Measurements from ENCODE around the gene PDE2A.
"Not testable (repeated sequence)": the region's sequence is repeated elsewhere in the genome, so short reads cannot be mapped to it uniquely, and the experiment has no call there.

PDE2A gene

DNA sequence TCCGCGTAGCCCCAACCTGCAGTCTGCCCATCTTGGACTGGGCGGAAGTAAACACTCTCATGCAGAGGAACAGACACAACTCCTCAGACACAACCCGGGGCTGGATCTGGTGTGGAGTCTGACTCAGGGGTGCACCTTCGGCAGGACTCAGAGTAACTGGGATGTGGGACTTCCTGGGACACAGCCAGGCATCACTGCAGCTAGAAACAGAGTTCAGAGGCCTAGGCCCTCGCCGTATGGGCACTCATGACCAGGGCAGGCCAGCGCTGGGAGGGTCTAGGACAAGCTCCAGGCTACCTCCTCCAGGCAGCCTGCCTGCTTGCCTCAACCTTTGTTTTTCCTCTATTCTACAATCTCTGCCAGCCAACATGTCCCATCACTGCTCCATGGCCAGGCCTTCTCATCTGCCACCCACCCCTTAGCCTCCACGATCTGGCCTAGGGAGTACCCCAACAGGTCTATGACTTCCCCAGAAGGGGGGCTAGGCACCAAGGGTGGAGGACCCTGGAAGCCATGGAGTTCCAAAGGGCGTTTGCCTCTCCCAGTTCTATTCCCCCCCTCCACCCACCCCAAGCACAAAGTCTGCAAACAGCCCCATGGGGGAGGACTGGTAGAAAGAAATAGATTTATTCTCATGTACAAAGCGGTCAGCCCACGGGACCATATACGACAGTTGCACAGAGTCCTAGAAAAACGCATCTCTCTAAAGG is 98.5 kb downstream of the PDE2A start:
- no peak for DNase-seq (ENCODE audit: low read depth)

DNA sequence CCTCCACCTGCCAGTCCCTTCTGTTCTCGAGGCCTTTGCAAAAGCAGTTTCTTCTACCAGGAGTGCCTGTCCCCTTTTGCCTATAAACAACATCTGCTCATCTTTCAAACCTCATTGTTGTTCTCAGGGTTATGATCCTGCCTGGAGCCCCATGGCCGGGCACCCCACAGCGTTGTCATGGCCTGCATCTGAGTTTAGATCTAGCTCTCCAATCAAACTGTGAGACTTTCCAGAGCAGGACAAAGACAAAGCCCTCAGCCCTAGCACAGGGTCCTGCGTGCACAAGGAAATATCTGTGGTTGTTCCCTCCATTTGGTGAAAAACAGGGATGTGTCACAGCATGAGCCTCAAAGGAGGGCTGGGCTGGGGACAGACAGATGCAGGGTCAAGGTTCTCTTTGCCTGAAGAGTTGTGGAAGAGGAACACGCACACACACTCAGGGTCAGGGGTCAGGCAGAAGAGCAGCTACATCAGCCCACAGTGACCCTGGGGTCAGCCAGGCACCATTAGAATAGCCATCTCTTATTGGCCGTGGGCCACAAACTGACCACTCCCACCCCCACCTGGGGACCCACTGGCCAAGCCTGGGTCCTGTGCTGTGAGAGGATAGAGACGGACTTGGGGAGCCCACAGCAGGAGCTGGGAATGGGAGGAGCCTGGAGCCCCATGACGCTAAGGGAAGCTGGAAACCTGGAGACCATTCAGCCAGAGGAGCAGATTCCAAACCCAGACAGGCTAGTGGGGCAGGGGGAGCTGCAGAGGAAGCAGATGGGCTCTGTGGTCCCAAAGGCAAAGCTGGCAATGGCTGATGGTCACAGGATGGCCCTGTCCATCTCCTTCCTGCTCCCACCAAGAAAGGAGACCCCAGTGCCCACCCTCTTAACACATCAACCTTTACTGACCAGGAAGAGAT is 99.4 kb downstream of the PDE2A start:
- DNase-seq (ENCODE audit: low read depth) = no peak

DNA sequence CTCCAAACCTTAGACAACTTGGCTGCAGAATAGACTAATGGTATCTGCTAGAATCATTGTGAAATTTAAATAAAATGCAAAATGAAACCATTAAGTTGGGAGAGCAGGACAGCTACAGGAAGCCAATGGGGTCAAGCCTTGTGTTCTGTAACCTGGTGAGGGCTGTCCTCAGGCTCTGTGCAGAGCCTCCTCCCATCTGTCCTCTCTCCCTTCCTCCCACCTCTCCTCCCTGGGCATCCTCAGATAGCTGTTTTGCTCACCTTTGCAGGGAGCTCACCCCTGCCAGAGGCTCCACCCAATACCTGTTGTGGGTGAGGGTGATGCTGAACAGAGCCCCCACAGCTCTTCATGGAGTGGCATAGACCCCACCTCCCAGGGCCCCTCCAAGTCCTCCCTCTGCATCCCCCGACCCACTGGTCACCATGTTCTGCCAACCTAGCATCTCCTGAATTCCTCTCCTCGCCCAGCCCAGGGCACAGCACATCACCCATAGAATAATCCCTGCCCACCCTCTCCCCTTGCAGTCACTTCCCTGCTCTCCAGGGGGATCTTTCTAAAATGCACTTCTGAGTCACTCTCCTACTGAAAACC is 100.3 kb downstream of the PDE2A start:
- no peak for DNase-seq (ENCODE audit: low read depth)

GRCh38 chr11:72573072-72573854 is 101.0 kb downstream of the PDE2A start:
- no peak for DNase-seq (ENCODE audit: low read depth)

GRCh38 chr11:72572540-72572939 is 101.7 kb downstream of the PDE2A start:
- DNase-seq (ENCODE audit: low read depth) = not testable (repeated sequence)

DNA sequence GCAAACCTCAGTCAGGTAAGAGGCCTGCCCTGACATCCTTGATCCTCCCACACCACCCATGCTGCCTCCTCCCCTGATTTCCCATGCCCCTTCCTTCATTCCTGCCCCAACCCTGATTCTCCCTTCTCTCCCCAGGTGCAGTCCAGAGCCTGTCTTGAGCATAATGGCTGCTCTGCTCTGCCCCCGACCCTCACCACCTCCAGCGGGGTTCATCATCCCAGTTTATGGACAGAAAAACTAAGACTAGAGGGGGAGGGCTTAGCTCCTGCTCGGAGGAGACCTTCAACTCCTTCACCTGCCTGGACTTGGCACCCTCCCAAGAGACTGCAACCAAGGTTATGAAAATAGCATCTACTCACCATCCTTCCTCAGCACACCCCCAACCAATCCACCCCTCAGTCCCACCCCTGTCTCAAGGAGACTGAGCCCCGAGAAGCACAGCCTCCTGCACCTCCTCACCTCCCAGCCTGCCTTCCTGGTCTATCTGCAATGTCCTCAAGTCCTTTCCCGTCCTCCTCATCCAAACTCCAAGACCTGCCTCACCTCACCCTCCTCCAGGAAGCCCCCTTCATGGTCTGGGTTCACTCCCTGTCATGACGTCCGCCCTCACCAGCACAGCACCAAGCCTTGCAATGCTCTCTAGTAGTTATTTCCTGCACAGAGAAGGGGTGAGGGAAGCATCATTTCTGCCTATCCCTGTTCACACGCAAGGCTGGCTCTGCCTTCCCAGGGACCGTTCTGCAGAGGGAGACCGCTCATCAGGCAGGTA is 103.1 kb downstream of the PDE2A start:
- DNase-seq (ENCODE audit: low read depth) = no peak

DNA sequence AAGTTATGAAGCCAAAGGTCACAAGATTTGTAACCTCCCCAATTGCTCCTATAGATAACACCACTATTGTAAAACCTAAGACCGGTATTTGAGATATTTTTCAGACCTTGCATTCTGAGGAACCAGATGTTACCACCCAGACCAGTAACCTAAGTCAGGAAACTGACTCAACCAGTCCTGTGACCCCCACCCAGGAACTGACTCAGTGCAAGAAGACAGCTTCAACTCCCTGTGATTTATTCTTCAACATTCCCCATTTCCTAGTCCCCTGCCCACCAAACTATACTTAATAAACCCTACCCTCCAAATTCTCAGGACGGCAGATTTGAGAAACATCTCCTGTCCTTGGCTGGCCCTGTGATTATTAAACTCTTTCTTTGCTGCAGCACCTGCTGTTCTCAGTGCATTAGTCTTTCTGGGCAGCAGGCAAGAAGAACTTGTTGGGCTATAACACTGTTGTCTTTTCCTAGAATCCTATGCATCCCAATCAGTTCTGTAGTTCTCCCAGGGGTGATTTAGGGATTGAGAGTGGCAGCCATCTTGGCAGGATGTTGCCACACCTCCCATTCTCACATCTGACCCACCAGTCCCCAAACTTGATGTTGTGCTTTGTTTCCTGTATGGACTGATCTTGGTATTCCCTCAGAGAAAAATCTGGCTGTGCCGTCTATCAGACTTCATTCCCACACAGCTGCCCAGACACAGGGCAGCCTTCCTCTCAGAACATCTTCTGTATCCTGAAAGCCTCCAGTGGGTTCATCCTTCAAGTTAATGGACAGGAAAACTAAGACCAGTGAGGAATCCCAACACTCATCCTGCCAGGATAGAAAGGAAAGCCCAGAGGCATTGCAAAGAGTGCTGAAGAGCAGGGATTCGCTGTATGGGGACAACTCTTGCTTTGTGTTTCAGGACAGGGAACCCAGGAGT is 104.0 kb downstream of the PDE2A start:
- DNase-seq (ENCODE audit: low read depth) = no peak

- DNase-seq (ENCODE audit: low read depth) = no peak
Measured at GRCh38 chr11:72568861-72569260, 105.4 kb downstream of the PDE2A start.

GRCh38 chr11:72562431-72562830 is 111.8 kb downstream of the PDE2A start:
- DNase-seq (ENCODE audit: low read depth) = no peak

DNA sequence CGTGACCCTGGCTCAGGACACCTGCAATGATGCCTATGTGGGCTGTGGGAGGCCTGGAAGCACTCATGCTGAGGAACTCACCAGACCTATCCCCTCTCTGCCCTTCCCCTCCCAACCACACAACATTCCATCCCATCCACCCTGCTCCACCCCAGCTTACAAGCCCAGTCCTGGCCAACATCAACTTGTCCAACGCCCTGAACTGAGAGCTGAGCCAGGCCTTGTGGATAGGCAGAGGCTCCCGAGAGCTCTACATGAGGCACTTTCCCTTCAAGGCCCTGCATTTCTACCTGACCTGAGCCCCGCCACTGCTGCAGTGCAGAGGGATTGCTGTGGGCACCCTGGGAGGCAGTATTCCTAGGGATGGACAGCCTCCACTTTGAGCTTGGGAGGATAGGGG is 112.4 kb downstream of the PDE2A start:
- DNase-seq (ENCODE audit: low read depth) = no peak

GRCh38 chr11:72560864-72561263 is 113.4 kb downstream of the PDE2A start:
- DNase-seq (ENCODE audit: low read depth) = not testable (repeated sequence)

- no peak for DNase-seq (ENCODE audit: low read depth)
Measured at GRCh38 chr11:72556433-72556832, 117.8 kb downstream of the PDE2A start.

DNA sequence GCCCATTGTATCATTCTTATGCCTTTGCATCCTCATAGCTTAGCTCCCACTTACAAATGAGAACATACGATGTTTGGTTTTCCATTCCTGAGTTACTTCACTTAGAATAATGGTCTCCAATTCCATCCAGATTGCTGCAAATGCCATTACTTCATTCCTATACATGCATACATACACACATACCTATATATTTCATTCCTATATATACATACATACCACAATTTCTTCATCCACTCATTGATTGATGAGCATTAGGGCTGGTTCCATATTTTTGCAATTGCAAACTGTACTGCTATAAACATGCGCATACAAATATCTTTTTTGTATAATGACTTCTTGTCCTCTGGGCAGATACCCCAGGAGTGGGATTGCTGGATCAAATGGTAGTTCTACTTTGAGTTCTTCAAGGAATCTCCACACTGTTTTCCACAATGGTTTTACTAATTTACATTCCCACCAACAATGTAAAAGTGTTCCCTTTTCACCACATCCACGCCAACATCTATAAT is 119.2 kb downstream of the PDE2A start:
- not testable (repeated sequence) for DNase-seq (ENCODE audit: low read depth)

GRCh38 chr11:72553706-72554105 is 120.5 kb downstream of the PDE2A start:
- no peak for DNase-seq (ENCODE audit: low read depth)

DNA sequence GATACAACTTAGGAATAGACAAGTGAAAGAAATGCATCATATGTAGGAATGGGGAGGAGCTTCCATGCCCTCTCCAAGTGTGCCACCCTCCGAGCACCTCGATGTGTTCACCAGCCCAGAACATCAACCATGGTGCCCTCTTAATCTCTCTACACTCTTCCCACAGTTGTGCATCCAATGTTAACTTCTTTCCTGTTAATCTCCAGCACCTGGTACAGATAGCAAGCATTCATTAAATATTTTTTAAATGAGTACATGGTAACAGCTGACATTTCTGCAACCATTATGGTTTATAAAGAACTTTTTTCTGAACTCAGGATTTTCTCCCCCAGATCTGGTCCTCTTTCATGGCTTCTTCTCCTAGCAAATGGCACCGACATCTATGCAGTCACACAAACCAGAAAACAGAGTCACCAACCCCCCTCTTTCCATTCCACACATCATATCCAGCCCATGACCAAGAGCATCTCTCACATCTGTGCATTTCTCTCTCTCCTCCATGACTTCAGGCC is 121.8 kb downstream of the PDE2A start:
- DNase-seq (ENCODE audit: low read depth) = no peak

GRCh38 chr11:72551571-72551970 is 122.7 kb downstream of the PDE2A start:
- no peak for DNase-seq (ENCODE audit: low read depth)

DNA sequence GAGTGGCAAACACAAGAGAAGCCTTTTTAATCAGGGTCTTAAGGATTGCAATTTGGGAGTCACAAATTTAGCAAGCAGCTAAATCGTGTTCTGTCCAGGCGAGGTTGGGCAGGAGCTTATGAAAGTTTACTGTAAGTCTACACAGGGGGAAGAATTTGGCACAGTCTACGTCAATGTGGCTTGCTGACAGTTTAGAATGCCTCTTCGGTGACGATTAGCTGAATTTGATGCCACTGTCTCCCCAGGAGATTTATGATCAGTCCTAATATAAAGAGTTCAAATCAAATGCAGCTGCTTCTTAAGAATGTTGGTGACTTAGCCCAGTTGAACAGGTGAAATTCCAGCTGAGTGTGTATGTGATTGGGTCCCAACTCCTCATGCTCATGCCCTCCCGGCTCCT is 125.8 kb downstream of the PDE2A start:
- no peak for DNase-seq (ENCODE audit: low read depth)

- DNase-seq (ENCODE audit: low read depth) = no peak
Measured at GRCh38 chr11:72546866-72547265, 127.4 kb downstream of the PDE2A start.

DNA sequence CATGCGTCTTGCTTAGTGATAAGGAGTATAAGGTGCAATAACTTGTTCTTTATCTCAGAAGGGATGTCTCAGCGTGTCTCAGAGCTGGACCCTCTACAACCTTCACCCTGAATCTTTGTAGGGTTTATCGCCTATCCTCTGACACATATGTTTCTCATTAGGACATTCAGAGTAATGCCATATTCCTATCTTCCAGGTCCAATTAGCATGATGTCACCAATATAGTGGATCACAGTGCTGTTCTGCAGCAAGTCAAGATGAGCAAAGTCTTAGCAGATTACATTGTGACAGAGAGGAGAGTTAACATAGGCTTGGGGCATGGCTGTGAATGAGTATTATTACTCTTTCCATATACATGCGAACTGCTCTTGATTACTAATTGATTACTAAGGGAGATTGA is 129.6 kb downstream of the PDE2A start:
- DNase-seq (ENCODE audit: low read depth) = no peak

Measured in activated gamma-delta T cell treated with anti-CD3 and anti-CD28 coated beads, Interleukin-2, amount 50 U/mL, for 16 hours (primary cell).